GM03348 (cell line): ENCODE results near the gene FRMPD4.
"Not testable (repeated sequence)": the region's sequence is repeated elsewhere in the genome, so short reads cannot be mapped to it uniquely, and the experiment has no call there.

Experiments
- DNase-seq: peaks from one replicate; pipeline ENCODE4 v3.0.0; 2012; ENCODE audit warnings: low spot score

Gene FRMPD4

GRCh38 chrX:12440246-12440645 lies 302.0 kb downstream of the FRMPD4 start:
- no peak for DNase-seq

DNA sequence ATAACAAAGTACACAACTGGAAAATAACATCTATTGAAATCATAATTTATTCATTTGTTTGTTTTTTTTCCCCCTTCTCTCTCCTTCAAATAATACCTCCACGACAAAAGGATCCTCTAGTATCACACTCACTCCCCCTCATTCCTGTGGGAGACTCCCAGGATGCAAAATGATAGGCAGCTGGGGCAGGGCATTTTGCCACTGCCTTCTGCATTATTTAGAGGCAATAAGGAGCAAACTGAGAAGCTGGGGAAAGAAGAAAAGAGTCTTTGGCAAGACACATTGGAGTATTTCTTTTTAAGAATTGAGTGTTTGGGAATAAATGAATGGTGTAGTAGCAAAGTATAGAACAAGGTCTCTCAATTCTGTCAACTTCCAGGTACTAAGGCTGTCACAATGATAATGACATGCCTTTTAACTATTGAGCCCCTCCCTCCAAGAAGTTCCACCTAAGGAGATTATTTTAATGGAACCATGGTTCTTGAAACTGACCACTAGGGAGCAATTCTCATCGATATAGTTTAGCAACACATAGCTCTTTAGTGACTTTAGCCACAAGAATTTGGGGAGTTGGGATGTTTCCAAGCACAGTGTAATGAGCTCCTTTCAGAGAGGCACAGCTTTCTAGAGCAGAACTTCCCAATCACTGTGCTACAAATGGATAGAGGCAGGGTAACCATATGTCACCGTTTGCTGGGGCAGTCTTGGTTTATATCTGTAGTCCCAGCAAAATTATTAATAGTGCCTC lies 303.3 kb downstream of the FRMPD4 start:
- DNase-seq = peak; percentile 52

DNA sequence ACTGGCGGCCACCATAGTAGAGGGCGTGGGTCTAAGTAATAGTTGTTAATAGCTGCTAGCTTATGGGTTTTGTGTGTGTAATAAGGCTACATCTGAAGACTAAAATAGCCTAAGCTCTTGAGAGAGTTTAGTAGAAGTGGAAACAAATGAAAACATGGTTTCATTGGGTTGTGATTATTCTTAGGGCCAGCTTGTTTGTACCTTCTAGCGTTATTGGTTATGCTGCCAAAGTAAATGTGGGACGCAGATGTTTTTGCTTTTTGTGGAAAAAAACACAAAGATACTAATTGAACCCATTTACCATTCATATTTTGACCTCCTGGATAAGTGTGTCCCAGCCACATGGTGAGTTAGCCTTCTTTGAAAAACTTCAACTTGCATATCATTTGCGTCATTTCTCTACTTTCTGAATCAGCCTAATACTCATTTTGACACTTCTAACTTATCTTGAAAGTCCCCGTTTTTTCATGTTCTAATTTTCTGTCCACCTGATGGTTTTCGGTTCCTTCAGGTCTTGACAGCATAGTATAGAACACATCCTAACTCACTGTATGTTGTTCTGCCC lies 305.3 kb downstream of the FRMPD4 start:
- no peak for DNase-seq

DNA sequence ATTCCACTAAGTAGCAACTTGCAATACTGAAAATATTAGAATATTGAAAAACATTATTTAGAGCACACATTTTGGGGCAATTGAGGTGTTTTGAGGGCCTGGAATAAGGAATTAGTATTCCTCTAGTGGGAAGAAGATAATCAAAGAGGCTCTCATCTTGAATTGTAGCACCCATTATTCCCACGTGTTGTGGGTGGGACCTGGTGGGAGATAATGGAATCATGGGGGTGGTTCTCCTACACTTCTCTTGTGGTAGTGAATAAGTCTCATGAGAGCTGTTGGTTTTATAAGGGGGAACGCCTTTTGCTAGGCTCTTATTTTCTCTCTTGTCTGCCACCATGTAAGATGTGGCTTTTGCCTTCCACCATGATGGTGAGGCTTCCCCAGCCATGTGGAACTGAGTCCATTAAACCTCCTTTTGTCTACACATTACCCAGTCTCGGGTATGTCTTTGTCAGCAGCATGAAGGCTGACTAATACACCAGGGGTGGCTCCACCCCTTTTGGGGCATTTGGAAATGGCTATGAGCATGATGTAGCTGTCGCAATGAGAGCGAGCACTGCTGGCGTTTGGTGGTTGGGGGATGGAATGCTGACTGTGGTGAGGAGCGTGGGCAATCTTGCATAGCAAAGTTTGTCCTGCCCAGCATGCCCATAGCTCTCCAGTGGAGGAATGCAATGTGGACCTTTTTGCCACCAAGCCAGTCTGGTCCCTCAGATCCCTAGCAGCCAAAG lies 308.2 kb downstream of the FRMPD4 start:
- peak; percentile 15 for DNase-seq

GRCh38 chrX:12447448-12448064 lies 309.3 kb downstream of the FRMPD4 start:
- DNase-seq = peak; percentile 53

- DNase-seq = no peak
Measured at GRCh38 chrX:12452268-12452667, 314.0 kb downstream of the FRMPD4 start.

- no peak for DNase-seq
Measured at GRCh38 chrX:12460929-12461328, 322.7 kb downstream of the FRMPD4 start.

- DNase-seq = no peak
Measured at GRCh38 chrX:12463052-12463451, 324.8 kb downstream of the FRMPD4 start.

DNA sequence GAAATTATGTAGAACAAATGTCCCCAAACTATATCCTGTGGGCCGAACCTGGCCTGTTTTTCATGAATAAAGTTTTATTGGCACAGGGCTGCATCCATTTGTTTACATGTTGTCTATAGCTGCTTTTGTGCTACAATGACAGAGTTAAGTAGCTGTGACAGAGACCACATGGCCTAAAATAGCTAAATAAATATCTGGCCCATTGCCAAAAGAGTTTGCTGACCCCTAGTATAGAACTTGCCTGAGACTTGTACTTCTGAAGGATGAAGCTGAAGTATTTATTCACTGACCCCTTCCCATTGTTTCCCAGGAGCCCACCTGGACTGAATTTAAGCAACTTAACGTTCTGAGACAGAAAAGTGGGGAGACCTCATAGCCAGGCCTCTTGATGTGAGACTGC lies 325.6 kb downstream of the FRMPD4 start:
- DNase-seq = no peak

- no peak for DNase-seq
Measured at GRCh38 chrX:12467321-12467720, 329.0 kb downstream of the FRMPD4 start.

DNA sequence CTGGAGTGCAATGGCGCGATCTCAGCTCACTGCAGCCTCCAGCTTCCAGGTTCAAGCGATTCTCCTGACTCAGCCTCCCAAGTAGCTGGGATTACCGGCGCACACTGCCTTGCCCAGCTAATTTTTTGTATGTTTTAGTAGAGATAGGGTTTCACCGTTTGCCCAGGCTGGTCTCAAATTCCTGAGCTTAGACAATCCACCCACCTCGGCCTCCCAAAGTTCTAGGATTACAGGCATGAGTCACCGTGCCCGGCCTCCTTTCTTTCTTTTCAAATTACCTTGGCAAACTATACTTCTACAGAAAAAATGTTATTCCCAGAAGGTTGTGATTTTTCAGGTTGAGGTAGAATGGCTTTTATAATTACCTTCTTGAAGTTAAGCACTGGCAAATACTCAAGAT lies 331.0 kb downstream of the FRMPD4 start:
- no peak for DNase-seq

DNA sequence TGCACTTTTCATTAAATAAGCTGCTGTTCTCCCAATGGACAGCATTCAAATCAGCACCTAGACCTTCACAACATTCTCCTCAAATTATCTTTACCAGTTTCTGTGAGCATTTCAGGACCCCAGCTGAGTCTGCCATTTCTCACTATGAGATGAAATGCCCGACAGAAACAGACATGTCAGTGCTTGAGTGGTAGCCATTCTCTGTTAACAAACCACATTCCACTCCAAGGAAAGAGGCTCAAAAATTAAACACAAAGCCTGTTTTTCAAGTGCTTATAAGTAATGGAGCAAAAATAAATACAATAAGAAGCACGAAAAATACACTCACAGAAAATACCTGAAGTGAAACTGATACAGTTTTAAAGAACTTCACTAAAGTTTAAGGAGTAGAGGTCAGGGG lies 332.8 kb downstream of the FRMPD4 start:
- no peak for DNase-seq

- peak; percentile 5 for DNase-seq
Measured at GRCh38 chrX:12480956-12481355, 342.7 kb downstream of the FRMPD4 start.

DNA sequence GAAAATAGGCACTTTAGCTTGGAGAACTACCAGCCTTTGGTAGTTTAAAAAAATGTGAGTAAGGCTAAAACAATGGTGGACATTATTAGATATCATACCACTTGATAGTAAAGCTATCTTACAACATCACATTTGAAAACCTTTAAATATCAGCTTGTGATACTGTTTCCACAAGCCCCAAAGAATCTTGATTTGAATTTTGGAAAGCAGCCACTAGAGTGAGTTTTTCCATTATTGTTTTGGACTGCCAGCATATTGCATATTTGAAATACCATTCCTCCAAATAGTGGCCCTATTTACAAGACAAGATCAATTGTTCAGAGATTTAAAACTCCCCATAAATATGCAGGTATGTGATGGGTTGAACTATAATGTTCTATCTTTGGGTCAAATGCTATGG lies 349.9 kb downstream of the FRMPD4 start:
- DNase-seq = peak; percentile 2

DNA sequence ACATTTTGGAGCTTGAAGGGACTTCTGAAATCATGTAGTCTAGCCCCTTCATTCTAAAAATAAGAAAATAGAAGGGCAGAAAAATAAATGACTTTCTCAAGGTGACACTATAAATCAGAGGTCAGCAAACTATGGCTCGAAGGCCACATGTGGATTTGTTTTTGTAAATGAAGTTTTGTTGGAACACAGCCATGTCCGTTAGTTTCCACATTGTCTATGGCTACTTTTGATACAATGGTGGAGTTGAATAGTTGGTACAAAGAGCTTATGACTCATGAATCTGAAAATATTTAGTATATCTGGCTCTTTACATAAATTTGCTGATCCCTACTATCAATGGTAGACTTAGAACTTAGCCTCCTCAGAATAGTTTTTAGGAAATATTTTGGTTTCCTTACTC lies 350.5 kb downstream of the FRMPD4 start:
- DNase-seq = no peak

- DNase-seq = no peak
Measured at GRCh38 chrX:12489341-12489740, 351.1 kb downstream of the FRMPD4 start.

DNA sequence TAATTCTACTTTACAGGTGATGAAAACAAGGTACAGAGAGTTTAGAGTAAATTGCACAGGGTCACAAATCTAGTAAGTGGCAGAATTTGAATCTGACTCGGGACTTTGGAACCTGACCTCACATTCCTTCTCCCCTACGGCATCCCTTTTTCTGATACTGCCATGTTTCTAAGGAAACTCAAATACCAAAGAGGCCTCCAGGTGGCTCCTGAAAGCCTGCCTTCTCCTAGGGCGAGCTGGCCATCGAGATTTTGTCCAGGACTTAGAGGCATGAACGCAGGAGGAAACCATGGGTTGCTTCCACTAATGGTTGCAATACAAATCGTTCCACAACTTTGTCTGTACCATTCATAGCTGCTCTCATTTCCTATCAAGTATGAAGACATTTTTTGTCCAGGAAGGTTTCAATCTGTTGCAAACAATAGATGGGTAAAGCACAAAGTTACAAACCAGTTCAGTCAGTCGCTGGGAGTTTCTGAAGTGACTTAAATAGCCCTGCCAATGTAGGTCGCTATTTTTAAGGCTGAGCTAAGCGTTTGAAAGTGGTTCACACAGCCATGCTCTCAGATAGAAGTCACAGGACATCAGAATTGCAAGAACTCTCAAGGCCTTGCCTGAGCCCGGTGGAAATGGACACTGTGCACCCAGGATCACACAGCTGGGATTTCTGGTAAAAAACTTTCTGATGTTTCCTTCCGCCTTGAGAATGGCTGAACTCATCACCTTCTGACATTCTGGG lies 356.3 kb downstream of the FRMPD4 start:
- no peak for DNase-seq

DNA sequence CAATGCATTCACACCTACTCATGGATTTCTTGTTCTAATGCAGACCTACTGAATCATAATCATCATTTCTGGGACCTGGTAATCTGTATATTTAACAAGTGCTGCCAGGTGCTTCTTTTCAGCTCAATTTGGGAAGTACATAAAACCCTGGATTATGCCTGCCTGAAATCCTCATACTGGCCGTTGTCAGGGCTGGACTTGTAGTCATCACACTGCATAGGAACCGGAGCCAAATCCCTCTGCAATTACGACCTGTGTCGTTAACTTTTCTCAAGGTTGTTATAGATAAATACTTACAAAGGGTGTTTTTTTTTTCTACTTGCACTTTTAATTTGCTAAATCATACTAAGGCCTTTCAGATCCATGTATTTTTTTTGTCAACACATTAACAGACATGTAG lies 358.1 kb downstream of the FRMPD4 start:
- no peak for DNase-seq

DNA sequence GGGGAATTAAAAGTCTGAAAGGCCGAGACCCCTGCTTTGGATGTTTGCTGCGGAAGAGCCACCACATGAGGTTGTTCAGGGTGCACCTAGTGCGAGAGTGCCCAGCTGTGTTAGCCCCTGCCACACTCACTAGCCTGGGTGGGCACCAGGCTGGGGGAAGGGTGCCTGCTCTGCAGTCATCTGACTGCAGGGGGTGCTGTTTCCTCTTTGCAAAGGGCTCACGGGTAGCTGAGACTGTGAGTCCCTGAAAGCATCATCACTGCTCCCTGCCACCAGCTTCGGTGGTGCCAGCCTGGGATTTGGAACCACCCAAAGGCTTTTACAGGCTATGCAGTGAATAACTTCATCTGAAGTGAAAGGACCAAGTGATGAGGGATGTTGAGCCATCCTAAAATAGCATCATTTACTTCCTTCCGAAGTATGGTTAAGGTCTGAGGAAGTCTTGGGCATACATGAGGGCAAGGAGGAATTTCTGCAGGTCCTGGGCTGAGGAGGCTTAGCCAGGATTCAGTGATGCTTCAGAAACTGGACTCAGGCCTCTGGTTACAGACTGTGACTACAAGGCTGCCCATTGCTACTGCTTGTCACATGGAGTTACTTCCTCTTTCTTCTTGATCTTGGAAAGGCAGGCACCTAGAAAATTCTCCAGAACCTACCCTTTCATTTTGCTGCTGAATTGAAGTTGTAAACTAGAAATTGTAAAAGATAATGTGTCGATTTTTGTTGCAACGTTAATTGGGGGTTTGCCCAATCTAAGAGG lies 359.7 kb downstream of the FRMPD4 start:
- no peak for DNase-seq

DNA sequence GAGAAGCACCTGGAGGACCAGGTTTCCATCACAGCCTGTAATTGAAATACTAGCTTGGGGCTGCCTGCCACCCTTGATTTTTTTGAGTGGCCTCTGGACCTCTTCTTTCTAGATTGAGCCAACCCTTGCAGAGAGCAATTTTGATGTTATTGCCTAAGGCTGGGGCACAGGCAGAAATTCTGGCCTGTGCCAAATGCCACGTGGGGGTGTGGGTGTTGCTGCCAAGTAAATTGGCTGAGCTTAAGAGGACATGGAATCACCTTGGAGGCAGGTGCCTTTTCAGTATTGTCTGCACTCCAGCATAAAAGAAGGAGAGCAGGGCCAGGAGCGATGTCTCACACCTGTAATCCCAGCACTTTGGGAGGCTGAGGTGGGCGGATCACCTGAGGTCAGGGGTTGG lies 366.9 kb downstream of the FRMPD4 start:
- DNase-seq = no peak

GRCh38 chrX:12515384-12515783 lies 377.1 kb downstream of the FRMPD4 start:
- not testable (repeated sequence) for DNase-seq
